Stimulated activated CD8-positive, alpha-beta memory T cell treated with anti-CD3 and anti-CD28 coated beads, Interleukin-4, amount 100 ng/mL, for 24 hours (primary cell): ENCODE measurements around the gene LRFN5.
"Not testable (repeated sequence)": the region's sequence is repeated elsewhere in the genome, so short reads cannot be mapped to it uniquely, and the experiment has no call there.

ENCODE experiments used
- DNase-seq: peaks from one replicate; pipeline ENCODE4 v3.0.0-alpha.2; 2020; ENCODE audit warnings: low read depth

Gene LRFN5

GRCh38 chr14:41899416-41899815 lies 292.7 kb downstream of the LRFN5 start:
- DNase-seq: no peak

GRCh38 chr14:41900644-41901043 lies 294.0 kb downstream of the LRFN5 start:
- no peak for DNase-seq

- DNase-seq: no peak
Observed at GRCh38 chr14:41901089-41901488, 294.4 kb downstream of the LRFN5 start.

- no peak for DNase-seq
Observed at GRCh38 chr14:41905394-41905964, 298.8 kb downstream of the LRFN5 start.

- not testable (repeated sequence) for DNase-seq
Observed at GRCh38 chr14:41911155-41911554, 304.5 kb downstream of the LRFN5 start.

GRCh38 chr14:41913398-41913797 lies 306.7 kb downstream of the LRFN5 start:
- no peak for DNase-seq

- no peak for DNase-seq
Observed at GRCh38 chr14:41915732-41916131, 309.1 kb downstream of the LRFN5 start.

- DNase-seq: no peak
Observed at GRCh38 chr14:41916313-41916712, 309.6 kb downstream of the LRFN5 start.

GRCh38 chr14:41925409-41925808 lies 318.7 kb downstream of the LRFN5 start:
- no peak for DNase-seq

- DNase-seq: no peak
Observed at GRCh38 chr14:41950428-41951151, 343.9 kb downstream of the LRFN5 start.
